ENCODE measurements around the gene CRPPA.

The CRPPA gene

DNA sequence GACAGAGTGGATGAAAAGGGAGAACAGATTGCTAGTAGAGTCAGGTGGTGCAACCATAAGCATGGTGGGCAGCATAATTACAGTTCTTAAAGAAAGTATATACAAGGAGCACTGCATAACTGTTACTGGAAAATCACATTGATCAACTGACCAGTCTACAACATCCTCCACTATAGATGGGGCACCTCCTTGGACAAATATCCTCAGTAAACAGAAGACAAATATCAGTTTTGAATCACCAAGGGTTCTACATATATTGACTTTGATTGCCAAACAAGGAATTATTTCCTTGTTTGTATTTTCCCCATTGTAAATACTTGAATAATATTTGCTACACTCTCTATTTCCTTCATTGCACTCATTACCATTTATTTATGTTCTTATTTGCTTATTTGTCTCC, 17.6 kb upstream of the CRPPA start:
- no peaks in the 10 kb centered on the region for H3K36me3 ChIP-seq (ENCODE audit: insufficient read depth, low read length)
- no peak overlapping the region for H3K4me3 ChIP-seq (ENCODE audit: low read length)
- no peak overlapping the region for H2AFZ ChIP-seq (ENCODE audit: low read depth, low read length)
- H3K4me1 ChIP-seq (ENCODE audit: insufficient read depth, low read length) = peaks cover 6% of the 10 kb centered on the region
- no peaks in the 10 kb centered on the region for H3K27me3 ChIP-seq (ENCODE audit: insufficient read depth, low read length)
- no peaks in the 10 kb centered on the region for H3K9me3 ChIP-seq (ENCODE audit: low read length)

DNA sequence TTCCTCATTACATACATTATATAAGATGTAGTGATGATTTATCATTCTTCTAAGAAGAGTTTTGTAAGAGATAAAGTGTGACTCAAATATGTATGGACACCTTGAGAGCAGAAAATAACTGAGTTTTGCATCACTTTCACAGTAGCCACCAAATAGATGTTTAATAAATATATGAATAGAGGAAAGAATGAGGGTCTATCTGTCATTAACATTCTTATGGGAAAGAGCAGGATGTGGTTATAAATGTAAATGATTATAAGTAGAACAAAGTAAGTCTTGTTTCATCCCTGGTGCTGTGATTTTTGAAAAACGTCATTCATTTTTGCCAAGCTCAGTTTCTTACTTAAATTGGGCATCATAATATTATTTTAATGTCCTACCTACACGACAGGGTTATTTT, 15.0 kb upstream of the CRPPA start:
- Histone ChIP-seq H3K9me3 (ENCODE audit: low read length) (no peaks in the 10 kb centered on the region), H3K27me3 (ENCODE audit: insufficient read depth, low read length) (no peaks in the 10 kb centered on the region), H3K4me1 (ENCODE audit: insufficient read depth, low read length) (peaks cover 6% of the 10 kb centered on the region), H3K36me3 (ENCODE audit: insufficient read depth, low read length) (no peaks in the 10 kb centered on the region), H2AFZ (ENCODE audit: low read depth, low read length) (no peak overlapping the region), H3K4me3 (ENCODE audit: low read length) (no peak overlapping the region)

GRCh38 chr7:16433568-16434122, 12.3 kb upstream of the CRPPA start:
- H2AFZ ChIP-seq (ENCODE audit: low read depth, low read length) = peak overlapping the region; percentile 60
- H3K36me3 ChIP-seq (ENCODE audit: insufficient read depth, low read length) = no peaks in the 10 kb centered on the region
- H3K4me1 ChIP-seq (ENCODE audit: insufficient read depth, low read length) = peaks cover 9% of the 10 kb centered on the region
- H3K4me3 ChIP-seq (ENCODE audit: low read length) = no peak overlapping the region
- no peaks in the 10 kb centered on the region for H3K27me3 ChIP-seq (ENCODE audit: insufficient read depth, low read length)
- H3K9me3 ChIP-seq (ENCODE audit: low read length) = no peaks in the 10 kb centered on the region

- peaks cover 8% of the 10 kb centered on the region for H3K4me1 ChIP-seq (ENCODE audit: insufficient read depth, low read length)
- no peaks in the 10 kb centered on the region for H3K27me3 ChIP-seq (ENCODE audit: insufficient read depth, low read length)
- H2AFZ ChIP-seq (ENCODE audit: low read depth, low read length) = no peak overlapping the region
- no peaks in the 10 kb centered on the region for H3K36me3 ChIP-seq (ENCODE audit: insufficient read depth, low read length)
- no peaks in the 10 kb centered on the region for H3K9me3 ChIP-seq (ENCODE audit: low read length)
- H3K4me3 ChIP-seq (ENCODE audit: low read length) = no peak overlapping the region
These were observed 11.0 kb upstream of the CRPPA start for GRCh38 chr7:16432425-16432731.

DNA sequence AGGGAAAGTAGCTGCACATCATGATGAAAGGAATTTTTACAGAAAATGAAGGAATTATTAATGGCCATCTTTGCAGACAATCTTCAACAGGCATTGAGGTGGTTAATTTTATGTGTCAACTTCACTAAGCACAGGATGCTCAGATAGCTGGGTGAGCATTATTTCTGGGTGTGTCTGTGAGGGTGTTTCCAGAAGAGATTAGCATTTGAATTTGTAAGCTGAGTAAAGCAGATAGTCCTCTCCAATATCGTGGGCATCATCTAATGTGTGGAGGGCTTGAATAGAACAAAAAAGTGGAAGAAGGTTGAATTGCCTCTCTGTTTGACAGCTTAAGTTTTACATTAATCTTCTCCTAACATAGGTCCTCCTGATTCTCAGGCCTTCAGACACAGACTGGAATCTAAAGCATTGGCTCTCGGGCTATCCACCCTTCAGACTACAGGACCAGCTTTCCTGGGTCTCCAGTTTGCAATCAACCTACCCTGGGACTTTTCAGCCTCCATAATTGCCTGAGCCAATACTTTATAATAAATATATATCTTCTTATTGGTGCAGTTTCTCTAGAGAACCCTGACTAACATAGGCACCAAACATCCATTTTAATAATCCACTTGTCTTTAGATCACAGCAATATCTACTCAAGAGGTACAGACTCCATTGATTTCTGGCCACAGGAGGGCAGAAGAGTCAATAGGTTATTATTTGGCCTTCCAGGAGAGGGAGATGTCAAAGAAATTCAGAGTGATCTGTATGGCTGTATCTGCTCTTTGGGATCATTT, 10.5 kb upstream of the CRPPA start:
- H3K4me1 ChIP-seq (ENCODE audit: insufficient read depth, low read length) = peaks cover 8% of the 10 kb centered on the region
- H2AFZ ChIP-seq (ENCODE audit: low read depth, low read length) = no peak overlapping the region
- H3K9me3 ChIP-seq (ENCODE audit: low read length) = no peaks in the 10 kb centered on the region
- H3K4me3 ChIP-seq (ENCODE audit: low read length) = no peak overlapping the region
- no peaks in the 10 kb centered on the region for H3K27me3 ChIP-seq (ENCODE audit: insufficient read depth, low read length)
- H3K36me3 ChIP-seq (ENCODE audit: insufficient read depth, low read length) = no peaks in the 10 kb centered on the region

- no peaks in the 10 kb centered on the region for H3K9me3 ChIP-seq (ENCODE audit: low read length)
- no peak overlapping the region for H3K4me3 ChIP-seq (ENCODE audit: low read length)
- H3K36me3 ChIP-seq (ENCODE audit: insufficient read depth, low read length) = no peaks in the 10 kb centered on the region
- H3K27me3 ChIP-seq (ENCODE audit: insufficient read depth, low read length) = no peaks in the 10 kb centered on the region
- H2AFZ ChIP-seq (ENCODE audit: low read depth, low read length) = no peak overlapping the region
- H3K4me1 ChIP-seq (ENCODE audit: insufficient read depth, low read length) = peaks cover 8% of the 10 kb centered on the region
These were observed 8.8 kb upstream of the CRPPA start for GRCh38 chr7:16430133-16430532.

- H2AFZ ChIP-seq (ENCODE audit: low read depth, low read length) = no peak overlapping the region
- H3K4me1 ChIP-seq (ENCODE audit: insufficient read depth, low read length) = peaks cover 8% of the 10 kb centered on the region
- H3K4me3 ChIP-seq (ENCODE audit: low read length) = no peak overlapping the region
- H3K27me3 ChIP-seq (ENCODE audit: insufficient read depth, low read length) = no peaks in the 10 kb centered on the region
- no peaks in the 10 kb centered on the region for H3K36me3 ChIP-seq (ENCODE audit: insufficient read depth, low read length)
- H3K9me3 ChIP-seq (ENCODE audit: low read length) = no peaks in the 10 kb centered on the region
These were observed 7.3 kb upstream of the CRPPA start for GRCh38 chr7:16428672-16429071.

GRCh38 chr7:16428182-16428581, 6.8 kb upstream of the CRPPA start:
- H3K4me1 ChIP-seq (ENCODE audit: insufficient read depth, low read length) = peaks cover 8% of the 10 kb centered on the region
- H3K36me3 ChIP-seq (ENCODE audit: insufficient read depth, low read length) = no peaks in the 10 kb centered on the region
- H2AFZ ChIP-seq (ENCODE audit: low read depth, low read length) = no peak overlapping the region
- H3K27me3 ChIP-seq (ENCODE audit: insufficient read depth, low read length) = no peaks in the 10 kb centered on the region
- no peaks in the 10 kb centered on the region for H3K9me3 ChIP-seq (ENCODE audit: low read length)
- H3K4me3 ChIP-seq (ENCODE audit: low read length) = no peak overlapping the region

- Histone ChIP-seq H3K27me3 (ENCODE audit: insufficient read depth, low read length) (no peaks in the 10 kb centered on the region), H2AFZ (ENCODE audit: low read depth, low read length) (no peak overlapping the region), H3K4me1 (ENCODE audit: insufficient read depth, low read length) (peaks cover 7% of the 10 kb centered on the region), H3K4me3 (ENCODE audit: low read length) (no peak overlapping the region), H3K9me3 (ENCODE audit: low read length) (peaks cover 6% of the 10 kb centered on the region), H3K36me3 (ENCODE audit: insufficient read depth, low read length) (no peaks in the 10 kb centered on the region)
These were observed 2.4 kb upstream of the CRPPA start for GRCh38 chr7:16423761-16424160.

GRCh38 chr7:16422917-16423316, 1.6 kb upstream of the CRPPA start:
- no peak overlapping the region for H2AFZ ChIP-seq (ENCODE audit: low read depth, low read length)
- no peaks in the 10 kb centered on the region for H3K36me3 ChIP-seq (ENCODE audit: insufficient read depth, low read length)
- H3K4me3 ChIP-seq (ENCODE audit: low read length) = no peak overlapping the region
- H3K9me3 ChIP-seq (ENCODE audit: low read length) = peaks cover 6% of the 10 kb centered on the region
- no peaks in the 10 kb centered on the region for H3K27me3 ChIP-seq (ENCODE audit: insufficient read depth, low read length)
- no peaks in the 10 kb centered on the region for H3K4me1 ChIP-seq (ENCODE audit: insufficient read depth, low read length)

DNA sequence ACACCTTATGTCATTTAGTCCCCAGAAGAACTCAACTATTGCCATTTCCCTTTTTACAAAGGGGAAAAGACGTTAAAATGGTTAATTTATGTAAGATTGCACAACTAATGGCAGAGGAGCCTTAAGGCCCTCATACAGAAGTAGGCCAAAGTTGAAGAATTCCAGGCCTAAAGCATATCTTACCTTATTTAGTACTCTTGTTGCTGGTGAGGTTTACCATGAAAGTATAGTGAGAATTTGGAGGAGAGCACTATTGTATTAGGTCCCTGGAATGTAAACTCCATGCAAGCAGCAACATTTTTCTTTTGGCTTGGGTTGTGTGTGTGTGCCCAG, 731 bp upstream of the CRPPA start:
- no peak overlapping the region for H3K4me3 ChIP-seq (ENCODE audit: low read length)
- no peaks in the 10 kb centered on the region for H3K4me1 ChIP-seq (ENCODE audit: insufficient read depth, low read length)

DNA sequence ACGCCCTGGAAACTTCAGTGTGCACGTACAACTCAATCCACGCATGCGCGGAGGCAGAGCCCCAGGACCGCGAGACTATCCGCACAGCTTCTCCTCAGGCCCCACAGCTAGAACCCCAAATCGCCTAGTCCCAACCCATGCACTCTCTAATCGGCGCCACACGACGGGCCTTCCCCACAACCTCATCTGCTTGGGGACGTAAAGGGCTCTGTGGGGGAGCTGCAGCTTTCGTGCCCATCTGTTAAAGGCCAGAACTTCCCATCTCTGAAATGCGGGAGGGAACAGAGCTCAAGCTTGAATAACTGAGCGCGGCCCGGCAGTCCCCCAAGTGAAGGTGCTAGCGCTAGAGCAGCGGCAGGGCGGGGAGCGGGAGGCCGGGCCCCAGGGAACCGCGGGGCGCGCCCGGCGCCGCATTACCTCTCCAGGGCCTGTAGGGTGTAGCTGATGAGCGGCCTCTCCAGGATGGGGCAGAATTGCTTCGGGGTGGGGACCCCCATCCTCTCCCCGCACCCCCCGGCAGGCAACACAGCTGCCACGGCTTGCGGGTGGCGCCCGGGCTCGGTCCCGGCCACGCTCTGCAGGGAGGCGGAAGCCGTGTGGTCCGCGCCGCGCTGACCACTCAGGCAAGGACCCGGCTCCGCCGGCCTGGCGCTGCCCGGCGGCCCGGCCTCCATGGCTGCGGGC, 547 bp downstream of the CRPPA start:
- H3K36me3 ChIP-seq (ENCODE audit: insufficient read depth, low read length) = no peaks in the 10 kb centered on the region
- no peak overlapping the region for H2AFZ ChIP-seq (ENCODE audit: low read depth, low read length)
- H3K27me3 ChIP-seq (ENCODE audit: insufficient read depth, low read length) = no peaks in the 10 kb centered on the region
- no peaks in the 10 kb centered on the region for H3K4me1 ChIP-seq (ENCODE audit: insufficient read depth, low read length)
- no peak overlapping the region for H3K4me3 ChIP-seq (ENCODE audit: low read length)
- peaks cover 6% of the 10 kb centered on the region for H3K9me3 ChIP-seq (ENCODE audit: low read length)

More for the DNA sequence above, 731 bp upstream of the CRPPA start:
- Histone ChIP-seq H2AFZ (ENCODE audit: low read depth, low read length) (no peak overlapping the region), H3K36me3 (ENCODE audit: insufficient read depth, low read length) (no peaks in the 10 kb centered on the region), H3K27me3 (ENCODE audit: insufficient read depth, low read length) (no peaks in the 10 kb centered on the region), H3K9me3 (ENCODE audit: low read length) (peaks cover 6% of the 10 kb centered on the region)

DNA sequence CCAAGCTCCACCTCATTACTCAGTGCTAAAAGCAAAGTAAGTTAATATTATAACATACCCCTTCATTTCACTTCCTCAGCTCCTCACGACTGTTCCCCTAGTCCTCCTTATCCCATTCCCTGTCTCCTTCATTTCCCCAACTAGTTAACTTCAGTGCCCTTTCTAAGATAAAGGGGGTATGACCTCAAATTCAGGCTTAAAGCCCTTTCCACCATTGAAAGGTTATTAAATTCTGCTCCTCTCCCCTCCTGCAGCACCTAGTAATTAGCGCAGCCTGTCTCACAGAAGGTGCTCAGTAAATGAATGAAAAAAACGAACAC, 1.0 kb downstream of the CRPPA start:
- Histone ChIP-seq H3K9me3 (ENCODE audit: low read length) (peaks cover 6% of the 10 kb centered on the region), H3K4me1 (ENCODE audit: insufficient read depth, low read length) (no peaks in the 10 kb centered on the region), H2AFZ (ENCODE audit: low read depth, low read length) (no peak overlapping the region), H3K4me3 (ENCODE audit: low read length) (no peak overlapping the region), H3K27me3 (ENCODE audit: insufficient read depth, low read length) (no peaks in the 10 kb centered on the region), H3K36me3 (ENCODE audit: insufficient read depth, low read length) (no peaks in the 10 kb centered on the region)

- Histone ChIP-seq H3K4me3 (ENCODE audit: low read length) (no peak overlapping the region), H3K9me3 (ENCODE audit: low read length) (peaks cover 6% of the 10 kb centered on the region), H3K27me3 (ENCODE audit: insufficient read depth, low read length) (no peaks in the 10 kb centered on the region), H3K4me1 (ENCODE audit: insufficient read depth, low read length) (no peaks in the 10 kb centered on the region), H2AFZ (ENCODE audit: low read depth, low read length) (no peak overlapping the region), H3K36me3 (ENCODE audit: insufficient read depth, low read length) (no peaks in the 10 kb centered on the region)
These were observed 1.5 kb downstream of the CRPPA start for GRCh38 chr7:16419859-16420258.
